ENCODE data around the gene NOVA2. TPM values are rescaled to one million over a fixed set of nuclear protein-coding genes. Genes with fewer than 3 reads are reported as not detected.

NOVA2 gene
- total RNA-seq, 1 donor from 2014 or later: 10.7 TPM

GRCh38 chr19:45972081-45972946 lies 1.4 kb downstream of the NOVA2 start:
- no peaks in the 10 kb centered on the region for H3K9me3 Mint-ChIP-seq (ENCODE audit: unreplicated experiment)
- DNase-seq (ENCODE audit: low read depth): no peak
- no peaks in the 10 kb centered on the region for H3K9me3 ChIP-seq (ENCODE audit: insufficient read depth, low read depth, low read length)
- no peak overlapping the region for H3K27ac ChIP-seq (ENCODE audit: low read depth, low read length)
- H3K4me1 ChIP-seq (ENCODE audit: insufficient read depth, low read length): peaks cover 10% of the 10 kb centered on the region
- H3K79me2 ChIP-seq (ENCODE audit: insufficient read depth, low read length): no peaks in the 10 kb centered on the region
- no peak for FAIRE-seq
- TF ChIP-seq EZH2 (IDR thresholded peaks at IDR 0.05; ENCODE audit: insufficient read depth, low read length): peak; percentile 33
- TF ChIP-seq CTCF (IDR thresholded peaks at IDR 0.05; ENCODE audit: insufficient read depth, low read depth, low read length): no peak
- H3K4me3 Mint-ChIP-seq (ENCODE audit: unreplicated experiment): peak overlapping the region; percentile 79
- H3K36me3 ChIP-seq (ENCODE audit: insufficient read depth, low read length): no peaks in the 10 kb centered on the region
- peaks cover 31% of the 10 kb centered on the region for H3K27me3 Mint-ChIP-seq (ENCODE audit: low read depth, unreplicated experiment)
- H3K27me3 ChIP-seq (ENCODE audit: insufficient read depth, low read length): peaks cover 12% of the 10 kb centered on the region
- peak overlapping the region; percentile 45 for H3K4me3 ChIP-seq (ENCODE audit: insufficient read depth, low read depth, low read length)
- peak overlapping the region; percentile 27 for H3K9ac ChIP-seq (ENCODE audit: low read length)
- no peak overlapping the region for H2AFZ ChIP-seq (ENCODE audit: low read depth, low read length)
- H3K36me3 Mint-ChIP-seq (ENCODE audit: low read depth, unreplicated experiment): peaks cover 10% of the 10 kb centered on the region
- H3K4me1 Mint-ChIP-seq (ENCODE audit: low read depth, unreplicated experiment): peaks cover 2% of the 10 kb centered on the region
- no peak overlapping the region for H3K27ac Mint-ChIP-seq (ENCODE audit: unreplicated experiment)
- H3K4me2 ChIP-seq (ENCODE audit: low read length): peak overlapping the region; percentile 80
- peaks cover 15% of the 10 kb centered on the region for H4K20me1 ChIP-seq (ENCODE audit: insufficient read depth, low read length)

DNA sequence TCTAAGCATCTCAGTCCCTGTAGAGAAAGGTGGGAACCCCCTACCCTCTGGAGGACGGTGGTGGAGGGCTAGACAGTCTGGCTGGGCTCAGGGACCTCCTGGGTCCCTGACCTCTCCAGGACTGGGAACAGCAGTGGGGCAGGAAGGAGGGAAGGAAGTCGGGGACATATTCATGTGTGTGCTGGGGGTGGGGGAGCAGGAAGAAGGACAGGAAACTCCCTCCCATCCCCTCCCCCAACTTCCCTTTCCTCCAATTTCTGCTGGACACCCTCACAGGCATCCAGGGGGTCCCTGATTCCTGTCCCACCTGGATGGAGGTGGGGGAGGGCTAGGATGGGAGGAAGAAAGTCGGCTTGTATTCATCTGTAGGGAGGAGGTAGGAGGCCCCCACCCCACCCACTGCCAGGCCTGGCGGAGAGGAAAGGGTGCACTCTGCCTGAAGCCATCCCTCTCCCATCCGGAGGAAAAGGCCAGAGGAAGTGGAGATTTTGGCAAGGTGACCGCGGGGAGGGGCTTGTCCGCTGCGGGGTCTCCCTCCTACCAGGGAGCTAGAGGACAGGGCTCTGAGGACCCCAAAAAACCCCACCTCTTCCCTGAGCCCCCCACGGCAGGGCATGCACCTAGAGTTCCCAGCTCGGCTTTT lies 2.3 kb downstream of the NOVA2 start:
- TF ChIP-seq CTCF (IDR thresholded peaks at IDR 0.05; ENCODE audit: insufficient read depth, low read depth, low read length) (no peak), EZH2 (IDR thresholded peaks at IDR 0.05; ENCODE audit: insufficient read depth, low read length) (no peak)
- Mint-ChIP-seq H3K4me1 (ENCODE audit: low read depth, unreplicated experiment) (peaks cover 2% of the 10 kb centered on the region), H3K4me3 (ENCODE audit: unreplicated experiment) (peak overlapping the region; percentile 79), H3K36me3 (ENCODE audit: low read depth, unreplicated experiment) (peaks cover 11% of the 10 kb centered on the region), H3K9me3 (ENCODE audit: unreplicated experiment) (no peaks in the 10 kb centered on the region), H3K27ac (ENCODE audit: unreplicated experiment) (no peak overlapping the region), H3K27me3 (ENCODE audit: low read depth, unreplicated experiment) (peaks cover 25% of the 10 kb centered on the region)
- Histone ChIP-seq H3K4me3 (ENCODE audit: insufficient read depth, low read depth, low read length) (no peak overlapping the region), H3K9ac (ENCODE audit: low read length) (no peak overlapping the region), H4K20me1 (ENCODE audit: insufficient read depth, low read length) (peaks cover 15% of the 10 kb centered on the region), H3K27me3 (ENCODE audit: insufficient read depth, low read length) (peaks cover 12% of the 10 kb centered on the region), H3K4me2 (ENCODE audit: low read length) (peak overlapping the region; percentile 80), H3K36me3 (ENCODE audit: insufficient read depth, low read length) (no peaks in the 10 kb centered on the region), H3K27ac (ENCODE audit: low read depth, low read length) (no peak overlapping the region), H3K9me3 (ENCODE audit: insufficient read depth, low read depth, low read length) (no peaks in the 10 kb centered on the region), H2AFZ (ENCODE audit: low read depth, low read length) (no peak overlapping the region), H3K79me2 (ENCODE audit: insufficient read depth, low read length) (no peaks in the 10 kb centered on the region), H3K4me1 (ENCODE audit: insufficient read depth, low read length) (peaks cover 10% of the 10 kb centered on the region)
- DNase-seq (ENCODE audit: low read depth) (no peak), FAIRE-seq (no peak)

Measured in astrocyte (in vitro differentiated cells and primary cell).